Activated CD4-positive, alpha-beta T cell treated with anti-CD3 and anti-CD28 coated beads, Interleukin-2, amount 50 U/mL, for 1 hour (primary cell): ENCODE measurements around the gene SUGCT.

Experiments used
- DNase-seq: peaks from one replicate; pipeline ENCODE4 v3.0.0-alpha.2; 2020

Gene SUGCT

DNA sequence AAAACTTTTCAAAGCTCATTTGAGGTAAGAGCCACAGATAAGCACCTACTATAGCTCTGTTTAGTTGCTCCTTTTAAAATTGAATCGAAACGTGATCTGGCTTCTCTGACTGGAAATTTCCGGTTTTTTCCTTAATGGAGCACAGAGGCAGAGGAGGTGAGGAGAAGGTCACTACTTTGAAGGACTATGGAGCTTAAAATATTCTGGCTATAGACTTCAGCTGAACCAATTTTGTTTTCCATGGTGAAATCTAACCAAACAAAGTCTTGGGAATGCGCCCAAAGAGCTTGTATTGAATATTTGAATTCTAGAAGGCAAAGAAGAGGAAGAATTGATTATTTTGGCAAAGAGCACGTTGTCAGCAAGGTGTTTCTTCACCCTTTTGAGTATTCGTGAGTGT, 711.1 kb downstream of the SUGCT start:
- DNase-seq: no peak

- DNase-seq: no peak
Measured at GRCh38 chr7:40847921-40848320, 713.1 kb downstream of the SUGCT start.

DNA sequence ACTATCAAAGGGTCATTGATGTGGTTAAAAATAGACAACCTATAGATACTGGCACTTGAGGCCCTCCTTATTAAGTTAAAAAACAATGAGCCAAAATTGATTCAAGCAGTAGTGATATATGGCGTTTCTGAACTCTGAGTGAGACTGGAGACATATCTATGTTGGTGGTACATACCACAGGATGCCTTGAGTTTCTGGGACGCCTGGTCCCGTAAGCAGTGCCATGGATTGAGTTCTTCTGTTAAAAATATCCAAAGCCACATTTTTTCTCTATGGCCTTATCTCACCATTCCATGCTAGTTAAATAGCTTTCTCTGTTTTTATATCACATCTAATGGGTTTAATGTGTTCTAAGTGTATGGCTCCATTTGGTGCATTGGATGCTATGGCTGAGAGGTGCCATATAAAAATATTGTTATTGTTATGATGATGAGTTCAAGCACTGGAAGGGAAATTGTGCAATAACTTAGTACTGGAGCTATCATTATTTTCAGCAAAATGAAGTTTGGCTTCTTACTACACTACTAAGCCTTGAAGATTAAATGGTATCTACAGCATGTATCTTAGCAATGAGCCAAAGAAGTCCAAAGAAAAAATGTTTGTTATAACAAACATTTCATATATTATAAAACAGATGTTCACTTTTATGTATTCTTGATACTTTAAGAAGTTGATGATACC, 713.9 kb downstream of the SUGCT start:
- DNase-seq: no peak

DNA sequence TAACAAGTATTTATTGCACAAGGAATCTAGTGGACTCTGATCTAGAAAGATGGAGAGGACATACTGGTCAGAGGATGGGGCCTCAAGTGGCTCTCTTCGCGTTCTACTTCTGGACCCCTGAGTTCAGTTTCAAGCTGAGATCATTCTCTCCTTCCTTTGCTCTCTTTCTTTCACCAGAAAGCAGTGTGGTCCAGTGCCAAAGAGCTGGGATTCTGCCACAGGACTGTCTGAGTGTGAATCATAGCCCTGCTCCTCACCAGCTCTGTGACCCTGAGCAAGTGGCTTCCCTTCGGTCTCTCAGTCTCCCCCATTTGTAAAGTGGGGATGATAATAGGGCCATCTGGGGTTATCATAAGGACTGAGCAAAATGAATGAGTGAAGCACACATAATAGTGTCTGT, 715.2 kb downstream of the SUGCT start:
- no peak for DNase-seq

DNA sequence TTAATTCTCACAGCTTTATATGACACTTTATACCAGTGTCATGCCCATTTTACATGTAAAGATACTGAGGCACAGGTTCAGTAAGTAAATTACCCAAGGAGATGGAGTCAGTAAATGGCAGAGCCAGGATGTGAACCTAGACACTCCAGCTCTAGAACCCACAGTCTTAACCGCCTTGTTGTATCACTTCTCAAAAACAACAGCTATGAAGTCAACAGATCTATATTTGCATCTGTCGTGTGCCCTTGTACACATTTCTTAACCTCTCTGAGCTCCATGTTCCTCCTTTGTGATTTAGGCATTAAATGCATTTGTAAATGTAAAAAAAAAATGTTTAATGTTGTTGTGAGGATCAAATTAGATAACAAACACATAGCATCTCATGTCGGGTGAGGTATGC, 716.2 kb downstream of the SUGCT start:
- no peak for DNase-seq

DNA sequence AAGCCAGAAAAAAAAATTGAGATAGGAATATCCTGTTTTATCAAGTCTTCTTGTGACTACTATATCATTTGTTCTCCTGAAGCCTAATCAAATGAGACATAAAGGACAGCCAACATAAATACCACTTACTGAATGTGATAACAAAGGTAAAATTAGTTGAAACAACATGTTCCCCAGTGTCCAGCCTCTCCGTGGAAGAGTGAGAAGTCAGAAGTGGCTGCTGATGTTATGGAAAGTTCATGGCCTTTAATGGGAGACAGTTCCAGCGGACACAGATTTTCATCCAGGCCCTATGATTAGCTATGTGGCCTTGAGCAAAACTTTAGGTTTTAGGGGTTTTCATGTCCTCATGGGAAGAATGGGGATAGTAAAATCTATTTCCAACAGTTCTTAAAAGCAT, 724.3 kb downstream of the SUGCT start:
- DNase-seq: no peak

DNA sequence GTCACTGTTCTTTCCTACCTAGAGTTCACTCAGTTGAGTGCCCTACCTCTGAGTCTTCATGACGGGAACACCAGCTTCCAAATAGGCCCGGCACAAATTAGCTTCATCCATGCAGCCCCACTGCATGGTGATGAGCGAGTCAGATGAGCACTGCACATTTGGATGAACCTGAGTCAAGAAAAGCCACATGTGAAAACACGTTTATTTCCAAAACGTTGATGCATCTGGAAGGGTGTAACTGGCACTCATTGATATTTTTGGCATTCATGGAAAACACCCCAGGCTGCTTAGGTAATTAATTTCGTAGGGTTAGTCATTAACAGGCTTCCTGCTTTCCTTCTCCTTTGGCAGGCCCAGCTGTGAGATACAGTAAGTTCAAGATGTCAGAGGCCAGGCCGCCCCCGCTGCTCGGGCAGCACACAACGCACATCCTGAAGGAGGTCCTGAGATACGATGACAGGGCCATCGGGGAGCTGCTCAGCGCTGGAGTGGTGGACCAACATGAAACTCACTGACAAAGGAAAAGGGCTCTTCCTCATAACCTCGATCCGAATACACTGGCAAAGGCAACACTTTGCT, 725.2 kb downstream of the SUGCT start:
- no peak for DNase-seq

- no peak for DNase-seq
Measured at GRCh38 chr7:40865441-40866233, 730.8 kb downstream of the SUGCT start.

DNA sequence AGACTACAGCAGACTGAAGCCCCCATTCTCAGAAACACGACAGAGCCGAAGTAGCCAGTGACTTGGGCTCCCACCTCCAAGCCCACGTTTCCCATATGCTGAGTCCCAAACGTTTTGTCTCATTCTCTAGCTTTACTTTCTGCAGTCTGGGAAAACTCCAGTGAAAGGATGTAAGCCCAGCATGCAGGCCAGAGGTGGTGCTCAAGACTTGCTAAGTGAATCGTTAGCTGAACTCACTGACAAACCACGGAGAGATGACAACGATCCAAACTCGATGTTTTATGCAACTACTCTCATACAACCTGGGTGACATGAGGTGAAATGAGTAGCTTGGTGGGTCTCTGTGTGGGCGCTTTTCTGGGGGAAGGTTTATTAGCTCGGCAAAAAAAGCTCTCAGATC, 731.8 kb downstream of the SUGCT start:
- no peak for DNase-seq

DNA sequence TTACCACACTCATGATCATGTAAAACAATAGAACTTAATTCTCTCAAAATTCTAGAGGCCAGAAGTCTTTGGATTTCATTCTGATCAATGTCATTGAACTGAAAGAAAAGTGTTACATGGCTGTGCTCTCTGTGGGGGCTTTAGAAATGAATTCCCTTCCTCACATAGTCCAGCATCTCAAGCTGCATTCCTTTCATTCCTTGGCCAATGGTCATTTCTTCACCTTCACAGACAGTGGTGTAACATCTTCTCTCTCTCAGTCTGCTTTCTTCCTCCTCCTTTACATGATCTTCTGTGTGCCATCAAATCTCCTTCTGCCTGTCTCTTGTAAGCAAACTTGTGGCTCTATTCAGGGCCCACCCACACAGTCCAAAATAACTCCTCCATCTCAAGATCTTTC, 735.3 kb downstream of the SUGCT start:
- DNase-seq: no peak

DNA sequence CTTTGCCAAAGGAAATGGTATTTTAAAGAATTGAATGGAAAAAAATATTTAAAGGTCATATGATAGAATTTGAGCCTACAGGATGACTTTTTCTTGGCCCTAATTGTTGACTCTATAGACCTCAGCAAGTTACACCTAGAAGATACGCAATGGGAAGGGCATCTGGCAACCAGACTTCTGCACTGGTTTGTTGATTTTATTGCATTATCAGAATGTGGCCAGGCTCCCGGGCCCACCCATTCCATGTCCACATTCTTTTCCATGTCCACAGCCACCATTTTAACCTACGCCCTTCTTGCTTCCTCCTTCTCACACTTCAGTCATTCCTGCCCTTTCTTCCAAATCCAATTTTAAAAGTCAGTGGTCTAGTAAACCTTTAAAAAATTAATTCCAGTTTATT, 738.4 kb downstream of the SUGCT start:
- no peak for DNase-seq

DNA sequence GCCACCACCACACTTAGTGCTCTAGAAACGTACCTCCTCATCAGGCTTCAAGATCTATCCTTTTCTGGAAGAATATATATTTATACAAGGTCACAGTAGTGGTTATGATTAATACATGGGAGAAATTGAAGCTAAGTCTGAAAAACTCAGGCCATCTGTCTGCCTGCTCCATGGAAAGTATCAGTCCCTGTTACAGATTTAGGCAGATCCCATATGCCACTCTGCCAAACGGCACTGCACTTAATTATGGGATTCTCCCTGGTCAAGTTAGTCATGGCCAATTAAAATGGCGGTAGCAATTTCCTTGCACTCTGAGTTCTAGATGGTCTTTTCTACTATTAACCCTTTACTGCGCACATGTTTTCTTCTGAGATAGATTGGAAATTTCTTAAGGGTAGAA, 740.0 kb downstream of the SUGCT start:
- DNase-seq: no peak

- DNase-seq: no peak
Measured at GRCh38 chr7:40876601-40877000, 741.8 kb downstream of the SUGCT start.

DNA sequence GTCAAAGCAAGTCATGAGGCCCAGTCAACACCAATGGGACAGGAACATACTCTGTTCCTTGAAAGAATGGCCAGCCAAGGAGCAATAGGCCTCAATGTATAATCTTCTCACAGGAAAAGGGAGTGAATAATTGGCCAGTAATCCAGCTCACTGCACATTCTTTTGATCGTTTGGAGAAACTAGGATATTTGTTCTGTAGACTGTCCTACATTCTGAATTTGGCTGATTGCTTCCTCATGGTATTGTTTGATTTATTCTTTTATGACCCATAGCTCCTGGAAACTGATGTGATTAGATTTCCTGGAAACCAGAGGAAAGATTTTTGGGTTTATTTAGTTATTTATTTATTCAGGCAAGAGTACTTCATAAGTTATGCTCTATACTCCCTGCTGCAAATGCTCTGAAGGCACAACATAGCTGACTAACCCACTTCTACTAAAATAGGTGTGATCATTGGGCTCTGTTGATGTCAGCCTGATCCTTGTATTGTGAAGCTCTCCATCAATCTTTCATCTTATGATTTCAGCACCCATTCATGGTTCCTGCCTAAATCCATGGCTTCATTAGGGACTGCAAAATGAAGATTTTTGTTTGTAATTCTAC, 745.2 kb downstream of the SUGCT start:
- no peak for DNase-seq

- DNase-seq: no peak
Measured at GRCh38 chr7:40880581-40880980, 745.8 kb downstream of the SUGCT start.

DNA sequence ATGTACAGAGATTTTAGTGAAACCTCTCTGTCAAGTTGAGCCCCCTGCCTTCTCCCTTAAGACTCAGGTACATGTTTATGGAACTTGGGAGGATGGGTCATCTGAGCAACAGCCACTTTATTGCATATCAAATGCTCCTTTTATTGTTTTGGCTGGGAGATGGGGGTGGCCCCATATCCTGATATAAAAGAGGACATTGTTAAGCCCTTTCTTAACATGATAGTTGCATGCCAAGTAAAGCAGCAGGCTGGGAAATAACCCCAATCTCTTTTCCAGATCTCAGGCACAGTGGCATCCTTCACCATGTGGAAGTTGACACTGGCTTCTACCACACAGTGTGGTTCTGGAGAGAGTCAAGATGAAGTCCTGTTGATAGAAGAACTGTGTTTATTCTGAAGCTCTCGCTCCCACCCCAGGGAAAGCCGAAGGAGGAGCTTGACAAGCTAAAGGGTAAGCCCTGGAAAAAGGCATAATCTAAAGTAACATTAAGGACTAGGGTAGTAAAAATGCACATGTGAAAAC, 746.7 kb downstream of the SUGCT start:
- DNase-seq: no peak

- no peak for DNase-seq
Measured at GRCh38 chr7:40882071-40882658, 747.4 kb downstream of the SUGCT start.

DNA sequence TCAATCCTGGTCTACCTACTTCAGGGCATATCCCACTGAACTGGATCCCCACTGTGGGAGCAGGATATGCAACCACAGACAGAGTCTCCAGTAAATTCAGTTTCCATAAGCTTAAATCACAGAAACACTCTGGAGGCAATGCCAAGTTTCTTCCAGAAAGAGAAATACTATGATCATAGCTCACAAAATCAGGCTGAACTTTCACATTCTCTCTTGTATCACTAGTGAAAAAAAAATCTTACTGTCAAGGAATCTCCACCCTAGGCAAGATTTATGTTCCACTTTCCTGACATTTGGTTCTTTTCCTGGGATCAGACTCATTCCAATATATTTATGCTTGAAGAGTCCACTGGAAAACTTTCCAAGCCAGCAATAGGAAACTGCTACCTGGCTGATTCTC, 749.0 kb downstream of the SUGCT start:
- DNase-seq: no peak

- DNase-seq: no peak
Measured at GRCh38 chr7:40884241-40884640, 749.4 kb downstream of the SUGCT start.

GRCh38 chr7:40885503-40885902, 750.7 kb downstream of the SUGCT start:
- DNase-seq: no peak

DNA sequence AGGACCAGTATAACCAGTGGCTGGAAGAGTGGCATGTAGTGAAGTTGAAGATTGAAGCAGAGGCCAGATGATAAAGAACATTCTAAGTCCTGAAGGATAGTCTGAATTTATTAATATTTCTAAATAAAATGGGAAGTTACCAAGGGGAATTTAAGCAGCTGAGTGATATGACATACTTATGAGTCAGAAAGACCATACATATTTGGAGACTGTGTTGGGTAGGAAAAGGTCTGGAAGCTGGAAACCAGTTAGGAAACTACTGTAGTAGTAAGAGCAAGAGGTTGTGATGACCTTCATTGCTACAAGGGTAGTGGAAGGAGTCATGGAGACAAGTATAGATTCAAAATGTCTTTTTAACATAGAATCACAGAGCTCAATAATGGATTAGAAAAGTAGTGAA, 752.3 kb downstream of the SUGCT start:
- DNase-seq: no peak

GRCh38 chr7:40888499-40888898, 753.7 kb downstream of the SUGCT start:
- DNase-seq: no peak

GRCh38 chr7:40889099-40889498, 754.3 kb downstream of the SUGCT start:
- no peak for DNase-seq
